Cardiac fibroblast (primary cell): Measurements from ENCODE around the gene IZUMO2.

ENCODE experiments used
- DNase-seq, 2 donors: peaks; one replicate each; pipeline versions ENCODE4 v3.0.0 to v3.0.0-alpha.2; 2010; ENCODE audit warnings: low read depth in 2 of 2
- H3K4me3 ChIP-seq, 2 donors: replicated peaks in 1 of 2; 1 replicate in 1 of 2; 2 replicates in 1 of 2; pipeline ENCODE4 v1.5.1; 2011; ENCODE audit warnings: low read depth in 2 of 2, low read length in 2 of 2, mild to moderate bottlenecking in 2 of 2, moderate library complexity in 1 of 2
- CTCF ChIP-seq: IDR thresholded peaks from one replicate; pipeline ENCODE4 v1.5.1; 2011; ENCODE audit warnings: low read depth, mild to moderate bottlenecking, low read length, inconsistent platforms

The IZUMO2 gene

GRCh38 chr19:50176775-50177174, 13.7 kb upstream of the IZUMO2 start:
- TF ChIP-seq CTCF: no peak
- H3K4me3 ChIP-seq: no peak overlapping the region
- no peak for DNase-seq

- no peak overlapping the region for H3K4me3 ChIP-seq
- TF ChIP-seq CTCF: no peak
- no peak for DNase-seq
These were observed 12.8 kb upstream of the IZUMO2 start for GRCh38 chr19:50175924-50176323.

GRCh38 chr19:50174100-50174793, 11.2 kb upstream of the IZUMO2 start:
- H3K4me3 ChIP-seq: no peak overlapping the region
- no peak for DNase-seq
- no peak for TF ChIP-seq CTCF

- no peak for TF ChIP-seq CTCF
- no peak overlapping the region for H3K4me3 ChIP-seq
These were observed 10.0 kb upstream of the IZUMO2 start for GRCh38 chr19:50173127-50173526.

GRCh38 chr19:50172726-50173125, 9.6 kb upstream of the IZUMO2 start:
- H3K4me3 ChIP-seq: no peak overlapping the region
- DNase-seq: no peak
- TF ChIP-seq CTCF: no peak

More at GRCh38 chr19:50173127-50173526, 10.0 kb upstream of the IZUMO2 start:
- no peak for DNase-seq

GRCh38 chr19:50171752-50172151, 8.7 kb upstream of the IZUMO2 start:
- TF ChIP-seq CTCF: no peak
- DNase-seq: no peak
- H3K4me3 ChIP-seq: no peak overlapping the region

- no peak for DNase-seq
- H3K4me3 ChIP-seq: no peak overlapping the region
- TF ChIP-seq CTCF: no peak
These were observed 4.2 kb upstream of the IZUMO2 start for GRCh38 chr19:50167314-50167721.
